Stimulated activated CD8-positive, alpha-beta memory T cell treated with anti-CD3 and anti-CD28 coated beads, Interleukin-4, amount 100 ng/mL, for 24 hours (primary cell): ENCODE measurements around the gene FBH1.
"Not testable (repeated sequence)": the region's sequence is repeated elsewhere in the genome, so short reads cannot be mapped to it uniquely, and the experiment has no call there.

Experiments
- DNase-seq: peaks from one replicate; pipeline ENCODE4 v3.0.0-alpha.2; 2020; ENCODE audit warnings: low read depth

Gene FBH1

GRCh38 chr10:5889624-5890451 lies at the start of gene FBH1, which contains the start of gene ANKRD16:
TSS of gene FBH1 (plus strand) at chr10:5890243. CDS start at chr10:5890346, 103 bp downstream.
TSS of gene ANKRD16 (minus strand) at chr10:5889893. CDS start at chr10:5889354, 539 bp downstream.
- DNase-seq: peak; percentile 97

GRCh38 chr10:5840314-5841307 lies 49.4 kb upstream of the FBH1 start:
- DNase-seq: no peak

- DNase-seq: no peak
Observed at GRCh38 chr10:5841965-5842364, 48.1 kb upstream of the FBH1 start.

- DNase-seq: no peak
Observed at GRCh38 chr10:5843686-5844344, 46.2 kb upstream of the FBH1 start.

GRCh38 chr10:5844345-5845055 lies 45.5 kb upstream of the FBH1 start:
- no peak for DNase-seq

GRCh38 chr10:5846667-5847066 lies 43.4 kb upstream of the FBH1 start:
- not testable (repeated sequence) for DNase-seq

GRCh38 chr10:5854131-5854475 lies 35.9 kb upstream of the FBH1 start:
- no peak for DNase-seq

GRCh38 chr10:5855979-5856700 lies 33.9 kb upstream of the FBH1 start:
- no peak for DNase-seq

GRCh38 chr10:5856701-5857004 lies 33.4 kb upstream of the FBH1 start:
- DNase-seq: no peak

- DNase-seq: no peak
Observed at GRCh38 chr10:5858811-5859210, 31.2 kb upstream of the FBH1 start.

GRCh38 chr10:5860066-5860465 lies 30.0 kb upstream of the FBH1 start:
- DNase-seq: no peak

GRCh38 chr10:5862360-5862961 lies 27.6 kb upstream of the FBH1 start:
- DNase-seq: no peak

- not testable (repeated sequence) for DNase-seq
Observed at GRCh38 chr10:5862981-5863685, 26.9 kb upstream of the FBH1 start.

- not testable (repeated sequence) for DNase-seq
Observed at GRCh38 chr10:5866451-5867081, 23.5 kb upstream of the FBH1 start.

GRCh38 chr10:5867091-5867615 lies 22.9 kb upstream of the FBH1 start:
- DNase-seq: not testable (repeated sequence)

GRCh38 chr10:5868383-5868782 lies 21.7 kb upstream of the FBH1 start:
- DNase-seq: not testable (repeated sequence)

GRCh38 chr10:5869156-5869555 lies 20.9 kb upstream of the FBH1 start:
- DNase-seq: no peak

- no peak for DNase-seq
Observed at GRCh38 chr10:5871596-5871995, 18.4 kb upstream of the FBH1 start.

GRCh38 chr10:5873515-5873995 lies 16.5 kb upstream of the FBH1 start:
- peak; percentile 31 for DNase-seq
